Epithelial cell of proximal tubule (primary cell): Measurements from ENCODE around the gene HHIP. TPM values are rescaled to one million over a fixed set of nuclear protein-coding genes. Genes with fewer than 3 reads are reported as not detected.
"Not testable (repeated sequence)": the region's sequence is repeated elsewhere in the genome, so short reads cannot be mapped to it uniquely, and the experiment has no call there.

Experiments
- DNase-seq: peaks from one replicate; pipeline ENCODE4 v3.0.0-alpha.2; 2011; ENCODE audit warnings: low read depth
- H3K4me3 ChIP-seq: 2 replicates; pipeline ENCODE4 v1.5.1; 2011; ENCODE audit warnings: low read depth, mild to moderate bottlenecking, low read length
- CTCF ChIP-seq: conservative IDR thresholded peaks from 2 replicates; pipeline ENCODE4 v1.5.1; 2012; ENCODE audit warnings: low read depth, mild to moderate bottlenecking, low read length
- total RNA-seq: library from RNA; depleted of rRNA; stranded (reverse); fragments of >200 nt; gene quantifications from 2 replicates; pipeline ENCODE4 v1.2.3, GENCODE V29; 2015

The HHIP gene
- total RNA-seq, 1 donor from 2014 or later = 0.92 TPM

- no peak for TF ChIP-seq CTCF
- no peak overlapping the region for H3K4me3 ChIP-seq
- DNase-seq = no peak
Measured at GRCh38 chr4:144778364-144778763, 132.4 kb downstream of the HHIP start.

GRCh38 chr4:144782345-144782744 is 136.4 kb downstream of the HHIP start:
- no peak for DNase-seq
- TF ChIP-seq CTCF = no peak
- no peak overlapping the region for H3K4me3 ChIP-seq

- no peak overlapping the region for H3K4me3 ChIP-seq
- TF ChIP-seq CTCF = no peak
- DNase-seq = no peak
Measured at GRCh38 chr4:144785961-144786360, 140.0 kb downstream of the HHIP start.

- no peak overlapping the region for H3K4me3 ChIP-seq
- peak; percentile 71 for TF ChIP-seq CTCF
- DNase-seq = peak; percentile 15
Measured at GRCh38 chr4:144787365-144788258, 141.7 kb downstream of the HHIP start.

- DNase-seq = no peak
- no peak for TF ChIP-seq CTCF
- no peak overlapping the region for H3K4me3 ChIP-seq
Measured at GRCh38 chr4:144788469-144788868, 142.5 kb downstream of the HHIP start.

- DNase-seq, H3K4me3 ChIP-seq: not testable (repeated sequence)
Measured at GRCh38 chr4:144791933-144792332, 146.0 kb downstream of the HHIP start.
